NCI-H2029 (cell line): ENCODE results near the gene MAGEA3.
"Not testable (repeated sequence)": the region's sequence is repeated elsewhere in the genome, so short reads cannot be mapped to it uniquely, and the experiment has no call there.

ENCODE experiments used
- DNase-seq: peaks from one replicate; lab custom pipeline; 2025; lab: John Stamatoyannopoulos, UW

MAGEA3 gene

GRCh38 chrX:152735860-152736511 is 37.4 kb downstream of the MAGEA3 start:
- no peak for DNase-seq

- not testable (repeated sequence) for DNase-seq
Observed at GRCh38 chrX:152736528-152736927, 37.9 kb downstream of the MAGEA3 start.

- no peak for DNase-seq
Observed at GRCh38 chrX:152738560-152738959, 40.0 kb downstream of the MAGEA3 start.
